Liver (tissue), 9 donors: ENCODE data around the gene LRRN3. TPM values are rescaled to one million over a fixed set of nuclear protein-coding genes. Genes with fewer than 3 reads are reported as not detected.

Experiments used
- DNase-seq: peaks from one replicate; pipeline ENCODE4 v3.0.0-alpha.2; 2017; ENCODE audit warnings: low spot score
- H3K27ac ChIP-seq, 2 donors: one replicate each; pipeline ENCODE4 v1.7.0; 2013; ENCODE audit warnings: inconsistent platforms in 2 of 2, low read length in 2 of 2, control low read depth in 1 of 2, low read depth in 1 of 2, mild to moderate bottlenecking in 1 of 2
- H3K27me3 ChIP-seq, 4 donors: one replicate each; pipeline versions ENCODE4 v1.6.1 to v1.7.0; 2013; ENCODE audit warnings: low read length in 3 of 4, inconsistent platforms in 1 of 4, mild to moderate bottlenecking in 1 of 4, moderate library complexity in 1 of 4; ENCODE audit not compliant: control insufficient read depth in 4 of 4, insufficient read depth in 4 of 4
- H3K36me3 ChIP-seq, 4 donors: one replicate each; pipeline versions ENCODE4 v1.6.1 to v1.7.0; 2013; ENCODE audit warnings: low read length in 3 of 4, mild to moderate bottlenecking in 3 of 4, low read depth in 1 of 4, moderate library complexity in 1 of 4; ENCODE audit not compliant: control insufficient read depth in 4 of 4, insufficient read depth in 3 of 4
- H3K4me1 ChIP-seq, 4 donors: one replicate each; pipeline versions ENCODE4 v1.6.1 to v1.7.0; 2013; ENCODE audit warnings: low read length in 3 of 4, mild to moderate bottlenecking in 3 of 4, moderate library complexity in 1 of 4; ENCODE audit not compliant: control insufficient read depth in 4 of 4, insufficient read depth in 4 of 4
- H3K4me3 ChIP-seq, 3 donors: one replicate each; pipeline versions ENCODE4 v1.6.1 to v1.7.0; 2013; ENCODE audit warnings: low read length in 3 of 3, control low read depth in 1 of 3, low read depth in 1 of 3, mild to moderate bottlenecking in 1 of 3
- H3K9ac ChIP-seq, 2 donors: one replicate each; pipeline ENCODE4 v1.7.0; 2013; ENCODE audit warnings: low read length in 2 of 2, mild to moderate bottlenecking in 2 of 2, moderate library complexity in 2 of 2, control low read depth in 1 of 2, low read depth in 1 of 2
- H3K9me3 ChIP-seq, 4 donors: one replicate each; pipeline versions ENCODE4 v1.6.1 to v1.7.0; 2013; ENCODE audit warnings: low read length in 3 of 4; ENCODE audit not compliant: control insufficient read depth in 4 of 4
- ATF3 ChIP-seq: IDR thresholded peaks from 2 replicates; pipeline ENCODE4 v1.6.1; 2016; ENCODE audit warnings: antibody characterized with exemption
- CTCF ChIP-seq: fragments of 150-350 bp; IDR thresholded peaks from 2 replicates; pipeline ENCODE4 v1.5.1; 2017; ENCODE audit warnings: improper control_type of control experiment, low read depth, low read length; ENCODE audit not compliant: missing input control
- EGR1 ChIP-seq, 2 donors: IDR thresholded peaks; 2 replicates each; pipeline ENCODE4 v1.6.1; 2016 to 2018; ENCODE audit warnings: antibody characterized with exemption in 2 of 2, low read depth in 2 of 2
- FOXA1 ChIP-seq: IDR thresholded peaks from 2 replicates; pipeline ENCODE4 v1.6.1; 2016; ENCODE audit warnings: antibody characterized with exemption
- FOXA2 ChIP-seq: IDR thresholded peaks from 2 replicates; pipeline ENCODE4 v1.6.1; 2016; ENCODE audit warnings: antibody characterized with exemption
- GABPA ChIP-seq, 2 donors: IDR thresholded peaks in 1 of 2; conservative IDR thresholded peaks in 1 of 2; 2 replicates each; pipeline ENCODE4 v1.6.1; 2016; ENCODE audit warnings: antibody characterized with exemption in 2 of 2, mild to moderate bottlenecking in 1 of 2, moderate library complexity in 1 of 2
- HNF4A ChIP-seq, 2 donors: conservative IDR thresholded peaks; 2 replicates each; pipeline ENCODE4 v1.6.1; 2016; ENCODE audit warnings: antibody characterized with exemption in 2 of 2, mild to moderate bottlenecking in 2 of 2
- HNF4G ChIP-seq: IDR thresholded peaks from 2 replicates; pipeline ENCODE4 v1.6.1; 2016; ENCODE audit warnings: antibody characterized with exemption
- JUND ChIP-seq, 2 donors: IDR thresholded peaks; 2 replicates each; pipeline ENCODE4 v1.6.1; 2016; ENCODE audit warnings: antibody characterized with exemption in 2 of 2
- MAX ChIP-seq: IDR thresholded peaks from 2 replicates; pipeline ENCODE4 v1.6.1; 2016; ENCODE audit warnings: antibody characterized with exemption
- RAD21 ChIP-seq, 2 donors: IDR thresholded peaks; 2 replicates each; pipeline ENCODE4 v1.6.1; 2016; ENCODE audit warnings: antibody characterized with exemption in 2 of 2, mild to moderate bottlenecking in 2 of 2
- REST ChIP-seq: IDR thresholded peaks from 2 replicates; pipeline ENCODE4 v1.6.1; 2016; ENCODE audit warnings: antibody characterized with exemption, mild to moderate bottlenecking
- RXRA ChIP-seq, 2 donors: IDR thresholded peaks; 2 replicates each; pipeline ENCODE4 v1.6.1; 2017 to 2018; ENCODE audit warnings: antibody characterized with exemption in 2 of 2, mild to moderate bottlenecking in 1 of 2
- TAF1 ChIP-seq: conservative IDR thresholded peaks from 2 replicates; pipeline ENCODE4 v1.6.1; 2016; ENCODE audit warnings: antibody characterized with exemption, mild to moderate bottlenecking
- YY1 ChIP-seq: IDR thresholded peaks from 2 replicates; pipeline ENCODE4 v1.6.1; 2016; ENCODE audit warnings: antibody characterized with exemption, mild to moderate bottlenecking
- ZBTB33 ChIP-seq: IDR thresholded peaks from 2 replicates; pipeline ENCODE4 v1.6.1; 2016; ENCODE audit warnings: antibody characterized with exemption
- WGBS: extraction: QIAGEN DNeasy Blood & Tissue Kit; methylation state at CpG from one replicate; pipeline ENCODE4 v1.1.7; 2013; 5-methylcytosine and 5-hydroxymethylcytosine counted together
- polyA plus RNA-seq, 2 donors: library from polyadenylated mRNA; stranded (reverse) in 1 of 2; unstranded in 1 of 2; fragments of 200-250 nt in 1 of 2; fragments of >200 nt in 1 of 2; fragmentation: Nextera tagmentation in 1 of 2; extraction: Ambion mirVana in 1 of 2; gene quantifications; one replicate each; pipeline versions ENCODE4 v1.2.1 to v1.2.3, GENCODE V29; 2013 to 2015
- total RNA-seq, 2 donors: library from RNA; depleted of rRNA; stranded (reverse); fragments of >200 nt; gene quantifications; one replicate each; pipeline ENCODE4 v1.2.3, GENCODE V29; 2014
- donor health status: healthy.
- donor health status: healthy.
- donor health status: healthy.
- donor health status: healthy.
- donor health status: healthy.

The LRRN3 gene
- total and polyA plus RNA-seq, 4 donors = 0.18 to 1.1 (median 0.32) TPM

GRCh38 chr7:111080495-111081105 is 10.3 kb upstream of the LRRN3 start (continued):
- no peak for TF ChIP-seq RAD21 (IDR thresholded peaks at IDR 0.05)

- no peak overlapping the region for H3K9ac ChIP-seq
- 90% methylated on average over 4 of the region's 4 CpGs for WGBS
- H3K4me3 ChIP-seq = no peak overlapping the region
- H3K27me3 ChIP-seq = no peaks in the 10 kb centered on the region
- no peak overlapping the region for H3K27ac ChIP-seq
- no peaks in the 10 kb centered on the region for H3K36me3 ChIP-seq
- H3K9me3 ChIP-seq = no peaks in the 10 kb centered on the region
- TF ChIP-seq RXRA (IDR thresholded peaks at IDR 0.05) (no peak), YY1 (no peak), HNF4A (conservative IDR thresholded peaks at IDR 0.05) (no peak), ZBTB33 (no peak), RAD21 (IDR thresholded peaks at IDR 0.05) (no peak), TAF1 (no peak), ATF3 (no peak), JUND (IDR thresholded peaks at IDR 0.05) (no peak), FOXA2 (no peak)
- DNase-seq = no peak
- H3K4me1 ChIP-seq = no peaks in the 10 kb centered on the region
Observed at GRCh38 chr7:111081546-111082267, 9.2 kb upstream of the LRRN3 start.

- Histone ChIP-seq H3K9ac (no peak overlapping the region), H3K27me3 (no peaks in the 10 kb centered on the region), H3K9me3 (no peaks in the 10 kb centered on the region), H3K27ac (no peak overlapping the region), H3K36me3 (no peaks in the 10 kb centered on the region), H3K4me3 (no peak overlapping the region), H3K4me1 (no peaks in the 10 kb centered on the region)
- no peak for DNase-seq
- 79% methylated on average over 4 of the region's 4 CpGs for WGBS
- no peak for TF ChIP-seq RXRA (IDR thresholded peaks at IDR 0.05)
- TF ChIP-seq HNF4G = no peak
- TF ChIP-seq CTCF = no peak
- TF ChIP-seq JUND (IDR thresholded peaks at IDR 0.05) = no peak
- TF ChIP-seq FOXA1 = no peak
- TF ChIP-seq ZBTB33 = no peak
- no peak for TF ChIP-seq TAF1
- no peak for TF ChIP-seq FOXA2
- no peak for TF ChIP-seq RAD21 (IDR thresholded peaks at IDR 0.05)
- TF ChIP-seq REST = no peak
- TF ChIP-seq GABPA (IDR thresholded peaks at IDR 0.05 in 1 of 2, conservative IDR thresholded peaks at IDR 0.05 in 1 of 2) = no peak
- TF ChIP-seq ATF3 = no peak
- no peak for TF ChIP-seq EGR1 (IDR thresholded peaks at IDR 0.05; ENCODE audit: low read depth in 2 of 2)
- no peak for TF ChIP-seq MAX
- no peak for TF ChIP-seq HNF4A (conservative IDR thresholded peaks at IDR 0.05)
Observed at GRCh38 chr7:111082351-111082750, 8.6 kb upstream of the LRRN3 start.
